AG04450 (cell line): ENCODE data around the gene METRNL. TPM values are rescaled to one million over a fixed set of nuclear protein-coding genes. Genes with fewer than 3 reads are reported as not detected.

Experiments
- CTCF ChIA-PET: fragments of 300-600, 350-600 bp; formaldehyde crosslinking; extraction: SDS; loops from one replicate; lab custom pipeline; 2022; ENCODE audit warnings: antibody characterized with exemption, inconsistent platforms; lab: Charles Lee
- POLR2A ChIA-PET: fragments of 350-600 bp; formaldehyde crosslinking; extraction: SDS; loops from one replicate; lab custom pipeline; 2021; ENCODE audit warnings: antibody characterized with exemption, inconsistent platforms; lab: Yijun Ruan, JAX
- DNase-seq: peaks from one replicate; pipeline ENCODE4 v3.0.0-alpha.2; 2011; ENCODE audit warnings: low read depth, low spot score
- H3K27ac ChIP-seq: one replicate; pipeline ENCODE4 v1.5.1; 2012; ENCODE audit warnings: low read depth, low read length, control low read depth
- H3K27me3 ChIP-seq: one replicate; pipeline ENCODE4 v1.6.0; 2012; ENCODE audit warnings: low read length; ENCODE audit not compliant: control insufficient read depth, insufficient read depth
- H3K4me3 ChIP-seq: 2 replicates; pipeline ENCODE4 v1.5.1; 2011; ENCODE audit warnings: mild to moderate bottlenecking, low read depth, low read length, control low read depth
- H3K9me3 ChIP-seq: 2 replicates; pipeline ENCODE4 v1.5.1; 2012; ENCODE audit warnings: low read length; ENCODE audit not compliant: control insufficient read depth, insufficient read depth
- polyA plus RNA-seq: library from polyadenylated mRNA; depleted of rRNA; stranded (reverse); fragments of >200 nt; gene quantifications from 2 replicates; pipeline ENCODE4 v1.2.3, GENCODE V29; 2011
- TF ChIP-seq, protein P1 (sequence below): IDR thresholded peaks from 2 replicates; pipeline ENCODE4 v1.5.1; 2011; ENCODE audit warnings: low read depth, low read length, control low read depth, inconsistent platforms

Gene METRNL
- polyA plus RNA-seq, 1 experiment = 10.9 TPM

DNA sequence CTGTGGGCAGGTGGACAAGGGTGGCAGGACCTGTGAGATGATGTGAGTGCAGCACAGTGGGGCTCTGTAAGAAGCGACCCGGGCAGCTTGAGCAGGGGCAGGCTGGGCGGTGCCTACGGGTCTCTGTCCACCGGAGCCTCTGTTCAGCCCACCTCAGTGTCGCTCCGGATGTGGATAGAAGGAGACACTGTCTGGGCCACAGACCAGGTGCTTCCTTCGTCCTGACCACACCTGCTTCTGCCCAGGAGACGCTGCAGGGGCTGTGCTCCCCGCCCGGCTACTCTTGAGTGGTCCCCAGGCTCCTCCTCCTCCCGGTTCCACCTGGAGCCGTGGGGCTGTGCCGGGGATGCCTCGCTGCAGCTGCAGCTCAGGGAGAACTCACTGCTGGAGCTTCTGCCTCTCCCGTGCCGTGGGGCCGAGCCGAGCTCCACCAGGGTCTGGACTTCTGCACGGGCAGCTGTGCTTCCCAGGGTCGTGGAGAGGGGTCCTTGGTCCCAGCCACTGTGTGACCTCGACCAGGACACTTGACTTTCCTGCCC, 21.5 kb downstream of the METRNL start:
- ChIA-PET CTCF (no interaction called here), POLR2A (no interaction called here)
- Histone ChIP-seq H3K4me3 (no peak overlapping the region), H3K27me3 (no peaks in the 10 kb centered on the region), H3K27ac (no peak overlapping the region), H3K9me3 (no peaks in the 10 kb centered on the region; the same call in 1 of the 2 replicates)
- DNase-seq = no peak
- TF ChIP-seq, protein P1, sequence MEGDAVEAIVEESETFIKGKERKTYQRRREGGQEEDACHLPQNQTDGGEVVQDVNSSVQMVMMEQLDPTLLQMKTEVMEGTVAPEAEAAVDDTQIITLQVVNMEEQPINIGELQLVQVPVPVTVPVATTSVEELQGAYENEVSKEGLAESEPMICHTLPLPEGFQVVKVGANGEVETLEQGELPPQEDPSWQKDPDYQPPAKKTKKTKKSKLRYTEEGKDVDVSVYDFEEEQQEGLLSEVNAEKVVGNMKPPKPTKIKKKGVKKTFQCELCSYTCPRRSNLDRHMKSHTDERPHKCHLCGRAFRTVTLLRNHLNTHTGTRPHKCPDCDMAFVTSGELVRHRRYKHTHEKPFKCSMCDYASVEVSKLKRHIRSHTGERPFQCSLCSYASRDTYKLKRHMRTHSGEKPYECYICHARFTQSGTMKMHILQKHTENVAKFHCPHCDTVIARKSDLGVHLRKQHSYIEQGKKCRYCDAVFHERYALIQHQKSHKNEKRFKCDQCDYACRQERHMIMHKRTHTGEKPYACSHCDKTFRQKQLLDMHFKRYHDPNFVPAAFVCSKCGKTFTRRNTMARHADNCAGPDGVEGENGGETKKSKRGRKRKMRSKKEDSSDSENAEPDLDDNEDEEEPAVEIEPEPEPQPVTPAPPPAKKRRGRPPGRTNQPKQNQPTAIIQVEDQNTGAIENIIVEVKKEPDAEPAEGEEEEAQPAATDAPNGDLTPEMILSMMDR = no peak

DNA sequence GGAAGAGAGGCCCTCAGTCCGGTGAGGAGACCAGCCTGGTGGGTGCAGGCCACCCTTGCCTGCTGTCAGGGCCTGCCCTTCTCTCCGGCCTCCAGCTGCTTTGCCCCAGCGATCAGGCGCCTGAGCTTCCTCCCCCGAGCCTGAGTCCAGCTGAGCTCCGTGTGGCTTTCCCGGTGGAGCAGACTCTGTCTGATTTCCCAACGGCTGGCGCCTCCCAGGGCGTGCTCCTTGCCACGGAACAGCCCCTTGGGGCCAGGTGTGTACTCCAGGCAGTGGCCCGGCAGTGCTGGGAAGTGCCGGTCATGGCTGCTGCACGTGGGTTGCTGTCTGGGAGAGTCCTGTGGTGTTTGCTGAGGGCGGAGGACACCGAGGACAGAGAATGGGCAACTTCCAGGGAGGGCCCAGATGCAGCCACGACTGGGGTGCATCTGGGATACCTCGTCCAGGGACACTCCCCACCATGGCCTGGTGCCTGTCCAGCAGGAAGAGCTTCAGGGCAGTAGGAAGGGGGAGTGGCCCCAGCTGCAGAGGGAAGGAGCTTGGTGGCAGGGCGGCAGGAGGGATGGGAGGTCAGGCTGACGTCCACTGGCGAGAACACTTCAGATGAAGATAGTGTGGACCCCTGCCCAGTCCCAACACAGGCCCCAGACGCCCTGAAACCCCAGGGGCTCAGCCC, 22.5 kb downstream of the METRNL start:
- CTCF ChIA-PET = no interaction called here
- POLR2A ChIA-PET = no interaction called here

DNA sequence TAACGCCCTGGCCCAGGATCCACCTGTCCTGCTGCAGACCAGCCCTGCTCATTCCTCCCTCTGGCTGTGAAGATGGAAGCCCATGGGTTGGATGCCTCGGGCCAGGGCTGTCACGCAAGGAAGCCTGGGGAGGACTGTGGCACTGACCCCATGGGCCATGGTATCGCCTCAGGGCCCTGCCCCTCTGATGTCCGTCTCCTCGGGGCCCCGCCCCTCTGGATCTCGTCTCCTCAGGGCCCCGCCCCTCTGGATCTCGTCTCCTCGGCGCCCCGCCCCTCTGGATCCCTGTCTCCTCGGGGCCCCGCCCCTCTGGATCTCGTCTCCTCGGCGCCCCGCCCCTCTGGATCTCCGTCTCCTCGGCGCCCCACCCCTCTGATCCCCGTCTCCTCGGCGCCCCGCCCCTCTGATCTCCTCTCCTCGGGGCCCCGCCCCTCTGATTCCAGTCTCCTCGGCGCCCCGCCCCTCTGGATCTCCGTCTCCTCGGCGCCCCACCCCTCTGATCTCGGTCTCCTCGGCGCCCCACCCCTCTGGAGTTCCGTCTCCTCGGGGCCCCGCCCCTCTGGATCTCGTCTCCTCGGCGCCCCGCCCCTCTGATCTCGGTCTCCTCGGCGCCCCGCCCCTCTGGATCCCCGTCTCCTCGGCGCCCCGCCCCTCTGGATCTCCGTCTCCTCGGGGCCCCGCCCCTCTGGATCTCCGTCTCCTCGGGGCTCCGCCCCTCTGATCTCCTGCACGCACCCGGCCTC, 24.0 kb downstream of the METRNL start:
- CTCF ChIA-PET = no interaction called here
- no peak overlapping the region for H3K27ac ChIP-seq
- peaks cover 2% of the 10 kb centered on the region for H3K9me3 ChIP-seq
- POLR2A ChIA-PET = no interaction called here
- H3K4me3 ChIP-seq = peak overlapping the region; percentile 37
- H3K27me3 ChIP-seq = no peaks in the 10 kb centered on the region
- no peak for DNase-seq
- TF ChIP-seq, protein P1 = no peak

More for the DNA sequence above, 22.5 kb downstream of the METRNL start:
- TF ChIP-seq, protein P1 = no peak
- no peak overlapping the region for H3K4me3 ChIP-seq
- no peaks in the 10 kb centered on the region for H3K27me3 ChIP-seq
- H3K27ac ChIP-seq = no peak overlapping the region
- no peak for DNase-seq
- no peaks in the 10 kb centered on the region; the same call in 1 of the 2 replicates for H3K9me3 ChIP-seq

DNA sequence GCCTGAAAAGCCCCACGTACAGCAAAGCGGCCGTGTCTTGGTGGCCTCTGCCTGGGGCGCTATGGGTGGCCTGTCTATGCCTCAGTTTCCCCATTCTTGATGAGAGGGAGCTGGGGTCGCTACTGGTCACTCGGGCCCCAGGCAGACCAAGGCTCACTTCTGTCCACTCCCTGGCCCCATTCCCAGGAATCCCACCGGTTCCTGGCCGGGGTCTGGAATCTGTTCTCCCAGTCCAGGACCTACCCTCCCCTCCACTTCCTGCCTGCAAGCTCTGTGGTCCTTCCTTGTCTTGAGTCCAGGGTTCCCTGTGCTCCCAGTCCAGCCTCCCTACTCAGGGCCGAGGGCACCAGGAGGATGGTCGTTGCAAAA, 24.5 kb downstream of the METRNL start:
- H3K27ac ChIP-seq = no peak overlapping the region
- TF ChIP-seq, protein P1 = no peak
- H3K27me3 ChIP-seq = no peaks in the 10 kb centered on the region
- no peak for DNase-seq
- POLR2A ChIA-PET = no interaction called here
- peaks cover 7% of the 10 kb centered on the region for H3K9me3 ChIP-seq
- H3K4me3 ChIP-seq = no peak overlapping the region
- CTCF ChIA-PET = no interaction called here
